Adrenal gland (tissue), 12 donors: ENCODE results near the gene MECR. TPM values are rescaled to one million over a fixed set of nuclear protein-coding genes. Genes with fewer than 3 reads are reported as not detected.

Experiments used
- DNase-seq, 7 donors: peaks; one replicate each; pipeline ENCODE4 v3.0.0-alpha.2; 2019 to 2020
- H3K27ac ChIP-seq, 5 donors: fragments of 200-600 bp; sonication (generic) in 4 of 5; 1 replicate in 3 of 5; 2 replicates in 2 of 5; pipeline versions ENCODE4 v1.5.1 to v1.8.0; 2016 to 2020; ENCODE audit warnings: mild to moderate bottlenecking in 1 of 5
- H3K27me3 ChIP-seq: fragments of 200-600 bp; 2 replicates; pipeline ENCODE4 v1.8.0; 2021
- H3K36me3 ChIP-seq, 2 donors: fragments of 200-600 bp; replicated peaks in 1 of 2; 1 replicate in 1 of 2; 2 replicates in 1 of 2; pipeline versions ENCODE4 v1.5.1 to v1.8.0; 2018 to 2022
- H3K4me1 ChIP-seq, 2 donors: fragments of 200-600 bp; replicated peaks in 1 of 2; 1 replicate in 1 of 2; 2 replicates in 1 of 2; pipeline versions ENCODE4 v1.5.1 to v1.8.0; 2018 to 2021
- H3K4me3 ChIP-seq, 4 donors: fragments of 200-600 bp; sonication (generic) in 3 of 4; one replicate each; pipeline ENCODE4 v1.5.1; 2016 to 2018
- H3K9me3 ChIP-seq, 3 donors: fragments of 200-600 bp; sonication (generic) in 1 of 3; replicated peaks in 1 of 3; 1 replicate in 2 of 3; 2 replicates in 1 of 3; pipeline versions ENCODE4 v1.5.1 to v1.8.0; 2016 to 2021
- POLR2A ChIP-seq, 2 donors: fragments of 450-650 bp; IDR thresholded peaks; one replicate each; pipeline ENCODE4 v1.6.1; 2017; ENCODE audit warnings: antibody characterized with exemption in 2 of 2, mild to moderate bottlenecking in 2 of 2, moderate library complexity in 1 of 2
- WGBS, 4 donors: extraction: QIAGEN DNeasy Blood & Tissue Kit in 2 of 4; methylation state at CpG; one replicate each; pipeline versions ENCODE4 v1.1.5 to v1.1.7; 2013 to 2017; 5-methylcytosine and 5-hydroxymethylcytosine counted together
- intact Hi-C, 2 donors: fragments of 100-400 bp; cut with DNase I; formaldehyde crosslinking; loops; one replicate each; pipeline versions ENCODE4 v1.14.1 to v1.15.0; 2022 to 2023
- polyA plus RNA-seq, 3 donors: library from polyadenylated mRNA; stranded (reverse); fragments of 200-250 nt in 2 of 3; fragments of 350-450 nt in 1 of 3; fragmentation: Illumina TruSeq in 1 of 3; extraction: RNeasy Lipid Tissue Mini Kit (QIAGEN cat#74804) in 1 of 3; gene quantifications; one replicate each; pipeline ENCODE4 v1.2.3, GENCODE V29; 2013 to 2014
- total RNA-seq, 9 donors: library from RNA; depleted of rRNA in 4 of 9; stranded (reverse); fragments of >200 nt in 4 of 9; fragments of 120-200 nt in 1 of 9; fragmentation: NEBNext Ultra II Directional in 1 of 9; extraction: Animal tissue kit (Norgen Biotek cat#: 25700) in 1 of 9; gene quantifications; one replicate each; pipeline versions ENCODE4 v1.1.0 to v1.2.4, GENCODE V29; 2013 to 2023
- TF ChIP-seq, protein P1 (sequence below), 6 experiments: fragments of 450-650 bp in 4 of 6; fragments of 200-600 bp in 2 of 6; sonication (generic) in 1 of 6; IDR thresholded peaks; 1 replicate in 5 of 6; 2 replicates in 1 of 6; pipeline versions ENCODE4 v1.5.1 to v1.8.0; 2016 to 2021; ENCODE audit warnings: antibody characterized with exemption in 6 of 6, mild to moderate bottlenecking in 2 of 6, moderate library complexity in 1 of 6
- donor health status: healthy with polysubstance abuse.
- donor health status: Bipolar disorder and iron deficiency.
- donor health status: DM: yes; HTN: yes; CAD: no.
- donor health status: DM: no; HTN: no; CAD: no.
- donor health status: DM: no; HTN: no; CAD: no.
- donor health status: DM: yes; HTN: yes; CAD: no.

Gene MECR
- total and polyA plus RNA-seq, 12 donors: 26.1 to 53.1 (median 33.5) TPM

GRCh38 chr1:29218223-29218622 is 12.5 kb downstream of the MECR start:
- TF ChIP-seq POLR2A (IDR thresholded peaks at IDR 0.05): no peak
- TF ChIP-seq, protein P1, sequence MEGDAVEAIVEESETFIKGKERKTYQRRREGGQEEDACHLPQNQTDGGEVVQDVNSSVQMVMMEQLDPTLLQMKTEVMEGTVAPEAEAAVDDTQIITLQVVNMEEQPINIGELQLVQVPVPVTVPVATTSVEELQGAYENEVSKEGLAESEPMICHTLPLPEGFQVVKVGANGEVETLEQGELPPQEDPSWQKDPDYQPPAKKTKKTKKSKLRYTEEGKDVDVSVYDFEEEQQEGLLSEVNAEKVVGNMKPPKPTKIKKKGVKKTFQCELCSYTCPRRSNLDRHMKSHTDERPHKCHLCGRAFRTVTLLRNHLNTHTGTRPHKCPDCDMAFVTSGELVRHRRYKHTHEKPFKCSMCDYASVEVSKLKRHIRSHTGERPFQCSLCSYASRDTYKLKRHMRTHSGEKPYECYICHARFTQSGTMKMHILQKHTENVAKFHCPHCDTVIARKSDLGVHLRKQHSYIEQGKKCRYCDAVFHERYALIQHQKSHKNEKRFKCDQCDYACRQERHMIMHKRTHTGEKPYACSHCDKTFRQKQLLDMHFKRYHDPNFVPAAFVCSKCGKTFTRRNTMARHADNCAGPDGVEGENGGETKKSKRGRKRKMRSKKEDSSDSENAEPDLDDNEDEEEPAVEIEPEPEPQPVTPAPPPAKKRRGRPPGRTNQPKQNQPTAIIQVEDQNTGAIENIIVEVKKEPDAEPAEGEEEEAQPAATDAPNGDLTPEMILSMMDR (IDR thresholded peaks at IDR 0.05): no peak
- Histone ChIP-seq H3K27ac (no peak overlapping the region), H3K27me3 (no peaks in the 10 kb centered on the region), H3K4me1 (no peaks in the 10 kb centered on the region), H3K4me3 (no peak overlapping the region), H3K9me3 (no peaks in the 10 kb centered on the region), H3K36me3 (peaks cover 0 to 26% of the 10 kb centered on the region in 2 donors)
- intact Hi-C loops: no loop called here
- DNase-seq: no peak
- WGBS, 4 donors: 72 to 96% (median 80%) methylated on average over 2 of the region's 2 CpGs

DNA sequence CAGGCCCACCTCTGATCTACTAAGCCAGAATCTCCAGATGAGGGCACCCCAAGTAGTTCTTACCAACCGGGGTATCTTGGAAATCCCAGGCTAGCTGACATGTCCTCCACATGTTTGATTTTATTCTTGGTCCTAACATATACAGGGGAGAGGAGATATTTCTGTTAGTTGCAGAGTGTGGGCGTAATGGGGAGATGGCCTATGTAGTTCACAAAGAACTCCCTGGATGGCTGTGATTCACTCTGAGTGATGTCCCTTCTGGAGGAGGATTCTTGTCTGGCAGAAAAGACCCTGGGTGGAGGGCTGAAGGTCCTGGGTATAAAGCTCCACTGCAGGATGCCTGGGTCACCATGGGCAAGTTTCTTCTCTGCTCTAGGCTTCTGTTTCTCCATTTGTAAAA is 13.1 kb downstream of the MECR start:
- no peaks in the 10 kb centered on the region for H3K27me3 ChIP-seq
- no peaks in the 10 kb centered on the region for H3K4me1 ChIP-seq
- no peak for DNase-seq
- TF ChIP-seq, protein P1 (IDR thresholded peaks at IDR 0.05): no peak
- TF ChIP-seq POLR2A (IDR thresholded peaks at IDR 0.05): no peak
- WGBS, 4 donors: 90 to 97% (median 94%) methylated on average over 2 of the region's 2 CpGs
- H3K36me3 ChIP-seq: peaks cover 0 to 32% of the 10 kb centered on the region in 2 donors
- intact Hi-C loops: no loop called here
- no peaks in the 10 kb centered on the region for H3K9me3 ChIP-seq
- no peak overlapping the region for H3K4me3 ChIP-seq
- H3K27ac ChIP-seq: no peak overlapping the region

- Histone ChIP-seq H3K9me3 (no peaks in the 10 kb centered on the region), H3K27ac (no peak overlapping the region), H3K36me3 (peaks cover 0 to 42% of the 10 kb centered on the region in 2 donors), H3K4me1 (no peaks in the 10 kb centered on the region), H3K4me3 (no peak overlapping the region), H3K27me3 (no peaks in the 10 kb centered on the region)
- WGBS, 4 donors: 92 to 97% (median 96%) methylated on average over 5 of the region's 5 CpGs
- intact Hi-C loops: no loop called here
- no peak for TF ChIP-seq POLR2A (IDR thresholded peaks at IDR 0.05)
- TF ChIP-seq, protein P1 (IDR thresholded peaks at IDR 0.05): no peak
- no peak for DNase-seq
These were observed 17.7 kb downstream of the MECR start for GRCh38 chr1:29213055-29213454.

DNA sequence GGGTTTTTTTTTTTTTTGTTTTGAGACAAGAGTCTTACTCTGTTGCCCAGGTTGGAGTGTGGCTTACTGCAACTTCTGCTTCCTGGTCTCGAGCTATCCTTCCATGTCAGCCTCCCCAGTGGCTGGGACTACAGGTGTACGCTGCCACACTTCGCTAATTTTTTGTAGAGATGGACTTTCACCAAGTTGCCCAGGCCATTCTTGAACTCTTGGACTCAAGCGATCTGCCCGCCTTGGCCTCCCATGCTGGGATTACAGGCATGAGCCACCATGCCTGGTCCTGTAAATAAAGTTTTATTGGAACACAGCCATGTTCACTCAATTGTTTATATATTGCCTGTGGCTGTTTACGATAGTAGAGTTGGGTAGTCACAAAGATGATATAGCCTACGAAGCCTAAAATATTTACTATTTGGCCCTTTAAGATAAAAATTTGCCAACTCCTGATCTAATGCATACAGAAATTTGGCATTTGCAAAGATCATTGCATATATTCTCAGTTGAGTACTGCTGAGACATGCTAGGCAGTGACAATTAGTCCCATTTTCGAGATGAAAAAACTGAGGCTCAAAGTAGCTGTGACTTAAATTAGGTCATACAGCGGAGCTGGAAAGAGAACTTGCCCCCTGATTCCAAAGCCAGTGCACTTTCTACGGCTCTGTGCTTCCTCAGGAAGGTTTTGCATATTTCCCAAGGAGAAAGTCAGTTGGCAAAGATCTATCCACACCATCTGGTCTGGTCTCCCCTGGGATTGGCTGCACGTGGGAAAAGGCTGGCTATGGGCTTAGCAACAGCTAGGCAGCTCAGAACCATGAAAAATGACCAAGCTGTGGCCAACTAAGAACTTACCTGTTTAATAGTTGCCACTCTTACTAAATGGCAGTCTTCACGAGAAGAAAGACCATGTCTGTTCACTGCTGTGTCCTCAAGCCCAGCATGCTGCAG is 19.4 kb downstream of the MECR start:
- no peaks in the 10 kb centered on the region for H3K4me1 ChIP-seq
- H3K4me3 ChIP-seq: no peak overlapping the region
- no peak for DNase-seq
- H3K36me3 ChIP-seq: peaks cover 0 to 41% of the 10 kb centered on the region in 2 donors
- no peak overlapping the region for H3K27ac ChIP-seq
- H3K27me3 ChIP-seq: no peaks in the 10 kb centered on the region
- TF ChIP-seq, protein P1 (IDR thresholded peaks at IDR 0.05): no peak
- no peak for TF ChIP-seq POLR2A (IDR thresholded peaks at IDR 0.05)
- H3K9me3 ChIP-seq: no peaks in the 10 kb centered on the region
- intact Hi-C loops: no loop called here
- WGBS, 4 donors: 90 to 92% (median 92%) methylated on average over 11 to 12 of the region's 12 CpGs
